MCF 10A (cell line): Measurements from ENCODE around the gene LARP4B. TPM values are rescaled to one million over a fixed set of nuclear protein-coding genes. Genes with fewer than 3 reads are reported as not detected.

Experiments used
- BruUV-seq: library from RNA; stranded (reverse); fragments of 400-500 nt; replicated peaks from 2 replicates; lab custom pipeline; 2021; lab: Mats Ljungman, UMichigan
- CTCF ChIA-PET: fragments of 300-600 bp; sonication (Branson Sonifier 250); formaldehyde crosslinking; extraction: SDS; loops from one replicate; lab custom pipeline; 2021; ENCODE audit warnings: antibody characterized with exemption, inconsistent platforms; lab: Yijun Ruan, JAX
- POLR2A ChIA-PET: fragments of 300-600, 350-650 bp; sonication (Branson Sonifier 250); formaldehyde crosslinking; extraction: SDS; loops from one replicate; lab custom pipeline; 2020; ENCODE audit warnings: antibody characterized with exemption, inconsistent platforms; lab: Yijun Ruan, JAX
- DNase-seq: peaks from one replicate; pipeline ENCODE4 v3.0.0-alpha.2; 2018; ENCODE audit not compliant: unreplicated experiment
- H3K27ac Mint-ChIP-seq: one replicate; pipeline ENCODE4 v1.8.0; 2022; ENCODE audit warnings: mild to moderate bottlenecking, low read depth, mixed read lengths; ENCODE audit not compliant: unreplicated experiment
- H3K27me3 Mint-ChIP-seq: one replicate; pipeline ENCODE4 v1.8.0; 2022; ENCODE audit warnings: mixed read lengths; ENCODE audit not compliant: insufficient read depth, unreplicated experiment
- H3K36me3 Mint-ChIP-seq: one replicate; pipeline ENCODE4 v1.8.0; 2022; ENCODE audit warnings: mild to moderate bottlenecking, moderate library complexity, mixed read lengths; ENCODE audit not compliant: insufficient read depth, unreplicated experiment
- H3K4me1 Mint-ChIP-seq: one replicate; pipeline ENCODE4 v1.8.0; 2022; ENCODE audit warnings: mixed read lengths; ENCODE audit not compliant: insufficient read depth, unreplicated experiment
- H3K4me3 Mint-ChIP-seq: one replicate; pipeline ENCODE4 v1.8.0; 2022; ENCODE audit warnings: mild to moderate bottlenecking, moderate library complexity, mixed read lengths; ENCODE audit not compliant: unreplicated experiment
- H3K9me3 Mint-ChIP-seq: one replicate; pipeline ENCODE4 v1.8.0; 2022; ENCODE audit warnings: mixed read lengths; ENCODE audit not compliant: unreplicated experiment
- CTCF ChIP-seq: fragments of 200-600 bp; IDR thresholded peaks from one replicate; pipeline ENCODE4 v1.8.0; 2022; ENCODE audit warnings: antibody characterized with exemption, mild to moderate bottlenecking; ENCODE audit not compliant: unreplicated experiment
- intact Hi-C: fragments of 100-400 bp; cut with micrococcal nuclease; formaldehyde crosslinking; loops from 2 replicates; pipeline ENCODE4 v1.14.1; 2022
- total RNA-seq: library from RNA; stranded (reverse); gene quantifications from 2 replicates; pipeline ENCODE4 v1.2.3, GENCODE V29; 2022

LARP4B gene
- total RNA-seq, 1 experiment from 2014 or later, result 131 TPM

GRCh38 chr10:963655-964054 is 32.1 kb upstream of the LARP4B start:
- Mint-ChIP-seq H3K27me3 (peaks cover 17% of the 10 kb centered on the region), H3K27ac (no peak overlapping the region), H3K36me3 (no peaks in the 10 kb centered on the region), H3K4me3 (no peak overlapping the region), H3K4me1 (no peaks in the 10 kb centered on the region), H3K9me3 (no peaks in the 10 kb centered on the region)
- ChIA-PET POLR2A (interaction anchor here (0.8 to 1.2 kb wide), 2 partner anchors 21 to 32 kb away, joined by 3 to 4 read pairs; partner anchors contain the start of gene LARP4B), CTCF (no interaction called here)
- peak; percentile 12 for DNase-seq
- intact Hi-C loops, result no loop called here
- no TSS peak for BruUV-seq
- no peak for TF ChIP-seq CTCF

- DNase-seq, result no peak
- H3K4me1 Mint-ChIP-seq, result no peaks in the 10 kb centered on the region
- ChIA-PET POLR2A (interaction anchor here (0.8 to 1.2 kb wide), 2 partner anchors 22 to 32 kb away, joined by 3 to 4 read pairs; partner anchors contain the start of gene LARP4B), CTCF (no interaction called here)
- H3K4me3 Mint-ChIP-seq, result no peak overlapping the region
- no peak overlapping the region for H3K27ac Mint-ChIP-seq
- no peaks in the 10 kb centered on the region for H3K36me3 Mint-ChIP-seq
- BruUV-seq, result no TSS peak
- no peaks in the 10 kb centered on the region for H3K9me3 Mint-ChIP-seq
- no peak for TF ChIP-seq CTCF
- H3K27me3 Mint-ChIP-seq, result peaks cover 12% of the 10 kb centered on the region
- intact Hi-C loops, result no loop called here
Measured at GRCh38 chr10:963186-963585, 31.7 kb upstream of the LARP4B start.

GRCh38 chr10:962342-962741 is 30.8 kb upstream of the LARP4B start:
- Mint-ChIP-seq H3K9me3 (no peaks in the 10 kb centered on the region), H3K27ac (no peak overlapping the region), H3K36me3 (no peaks in the 10 kb centered on the region), H3K27me3 (peaks cover 11% of the 10 kb centered on the region), H3K4me1 (no peaks in the 10 kb centered on the region), H3K4me3 (no peak overlapping the region)
- ChIA-PET CTCF (no interaction called here), POLR2A (interaction anchor here (1.2 kb wide), 1 partner anchor 31 kb away, joined by 4 read pairs; the partner anchor contains the start of gene LARP4B)
- no TSS peak for BruUV-seq
- no peak for TF ChIP-seq CTCF
- intact Hi-C loops, result no loop called here
- no peak for DNase-seq

GRCh38 chr10:958856-959255 is 27.4 kb upstream of the LARP4B start:
- Mint-ChIP-seq H3K9me3 (no peaks in the 10 kb centered on the region), H3K27me3 (peaks cover 9% of the 10 kb centered on the region), H3K36me3 (no peaks in the 10 kb centered on the region), H3K4me3 (no peak overlapping the region), H3K4me1 (no peaks in the 10 kb centered on the region), H3K27ac (no peak overlapping the region)
- TF ChIP-seq CTCF, result no peak
- DNase-seq, result no peak
- intact Hi-C loops, result no loop called here
- BruUV-seq, result no TSS peak
- POLR2A ChIA-PET, result no interaction called here
- CTCF ChIA-PET, result no interaction called here
